Activated CD4-positive, alpha-beta T cell treated with anti-CD3 and anti-CD28 coated beads for 24 hours (primary cell): ENCODE measurements around the gene MEIS2.

Source experiments
- DNase-seq, 2 donors: peaks; one replicate each; pipeline ENCODE4 v3.0.0-alpha.2; 2020; ENCODE audit warnings: low read depth in 2 of 2

MEIS2 gene

GRCh38 chr15:36936613-36937012 lies 163.7 kb downstream of the MEIS2 start:
- no peak for DNase-seq

GRCh38 chr15:36933255-36933990 lies 166.9 kb downstream of the MEIS2 start:
- DNase-seq = no peak

DNA sequence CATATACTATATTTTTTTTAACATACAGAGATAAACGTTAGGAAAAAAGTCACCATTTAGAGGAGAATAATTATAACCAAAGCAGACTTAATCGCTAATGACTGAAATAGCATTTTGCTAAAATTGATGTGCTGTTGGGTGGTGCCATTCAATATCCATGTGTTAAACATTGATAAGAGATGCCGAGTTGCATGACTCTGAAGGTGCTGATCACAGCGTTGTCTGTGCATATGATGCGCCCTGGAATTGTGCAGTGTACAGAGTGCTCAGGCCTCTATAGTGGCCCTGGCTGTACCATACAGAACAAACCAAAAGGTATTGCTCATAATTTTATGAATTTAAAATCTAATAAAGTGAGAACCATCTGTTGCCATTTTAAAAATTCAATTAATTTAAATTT lies 168.3 kb downstream of the MEIS2 start:
- DNase-seq = no peak

GRCh38 chr15:36931434-36931833 lies 168.9 kb downstream of the MEIS2 start:
- no peak for DNase-seq

DNA sequence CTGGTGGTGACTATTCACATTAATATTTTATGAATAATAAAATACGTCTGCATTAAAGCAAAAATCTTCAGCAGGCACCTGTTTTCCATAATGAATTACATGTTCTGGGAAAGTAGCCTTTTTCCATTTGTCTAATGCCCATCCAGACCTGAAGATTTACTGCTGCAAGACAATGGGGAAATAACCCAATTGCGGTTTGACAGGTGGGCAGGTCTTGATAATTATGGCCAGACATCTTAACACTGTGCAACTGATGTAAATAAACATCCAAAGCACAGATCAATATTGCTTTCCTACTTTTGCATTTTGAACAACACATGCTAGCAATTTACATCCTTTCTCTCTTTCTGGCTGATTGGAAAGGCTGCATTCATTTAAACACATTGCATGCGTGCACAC lies 173.9 kb downstream of the MEIS2 start:
- no peak for DNase-seq

DNA sequence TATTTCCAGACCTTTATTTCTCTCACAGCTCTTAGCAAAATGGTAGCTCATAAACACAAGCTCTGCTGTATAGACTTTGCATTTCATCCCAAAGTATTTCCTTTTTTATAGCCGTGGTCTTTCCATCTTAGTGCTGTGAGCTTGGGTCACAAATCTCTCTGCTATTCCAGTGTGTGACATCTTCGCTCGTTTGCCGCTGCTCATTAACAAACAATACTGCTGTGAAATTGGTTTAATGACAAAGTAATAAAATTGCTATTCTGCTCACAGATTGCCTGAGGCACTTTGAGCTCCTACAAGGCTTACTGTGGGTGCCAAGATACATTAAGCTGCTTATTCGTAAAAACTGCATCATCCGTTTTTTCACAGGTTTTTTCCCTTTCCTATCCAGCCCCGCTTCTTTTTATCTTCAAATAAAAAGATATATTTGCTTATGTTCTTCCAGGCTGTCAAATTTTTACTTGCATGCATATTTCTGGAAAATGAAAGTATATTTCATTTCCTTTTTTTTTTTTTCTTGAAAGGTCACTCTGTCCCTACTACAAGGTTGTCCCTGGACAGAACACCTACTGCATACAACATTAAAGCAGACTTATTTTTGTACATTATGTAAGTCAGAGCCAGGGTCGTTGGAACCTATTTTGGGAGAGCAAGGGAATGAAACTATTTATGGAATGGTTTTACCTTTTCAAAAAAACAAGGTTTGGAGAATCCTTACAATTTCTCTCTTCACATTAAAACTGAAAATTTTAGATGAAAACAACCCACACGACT lies 174.5 kb downstream of the MEIS2 start:
- DNase-seq = no peak

DNA sequence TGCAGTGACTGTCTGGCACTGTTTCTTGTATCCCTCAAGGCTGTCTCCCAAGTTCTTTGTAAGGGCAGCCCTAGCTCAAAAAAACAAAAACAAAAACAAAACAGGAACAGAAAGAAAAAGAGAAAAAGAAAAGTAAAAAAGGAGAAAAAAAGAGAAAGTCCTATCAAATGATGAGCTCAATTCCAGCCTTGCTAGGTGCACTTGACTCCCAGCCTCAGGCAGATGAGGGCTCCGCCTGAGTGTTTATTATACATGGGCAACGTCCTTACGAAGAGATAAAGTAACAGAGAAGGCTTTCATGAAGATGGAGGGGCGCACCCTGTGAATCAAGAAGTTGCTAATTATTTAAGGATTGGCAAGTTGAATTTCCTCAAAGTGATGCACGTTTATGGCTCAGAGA lies 175.3 kb downstream of the MEIS2 start:
- DNase-seq = no peak

DNA sequence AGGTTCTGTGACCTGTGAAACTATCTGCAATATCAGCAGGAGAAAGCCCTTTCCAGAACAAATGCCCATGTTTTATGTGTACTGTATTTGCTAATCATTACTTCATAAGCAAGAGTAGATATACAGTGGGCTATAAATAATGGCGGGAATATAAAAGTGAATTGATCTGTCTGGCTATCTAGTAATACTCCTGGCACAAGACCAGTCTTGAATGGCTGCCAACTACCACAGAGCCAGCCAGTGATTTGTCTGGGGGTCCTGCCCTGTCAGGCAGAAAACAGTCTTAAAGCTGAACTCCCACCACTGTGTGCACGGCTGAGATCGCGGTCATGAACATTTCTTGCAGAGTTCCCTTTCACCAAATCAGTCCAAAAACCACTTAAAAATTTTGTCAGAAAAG lies 176.3 kb downstream of the MEIS2 start:
- DNase-seq = no peak

- DNase-seq = no peak
These were observed 178.8 kb downstream of the MEIS2 start for GRCh38 chr15:36921484-36922091.

DNA sequence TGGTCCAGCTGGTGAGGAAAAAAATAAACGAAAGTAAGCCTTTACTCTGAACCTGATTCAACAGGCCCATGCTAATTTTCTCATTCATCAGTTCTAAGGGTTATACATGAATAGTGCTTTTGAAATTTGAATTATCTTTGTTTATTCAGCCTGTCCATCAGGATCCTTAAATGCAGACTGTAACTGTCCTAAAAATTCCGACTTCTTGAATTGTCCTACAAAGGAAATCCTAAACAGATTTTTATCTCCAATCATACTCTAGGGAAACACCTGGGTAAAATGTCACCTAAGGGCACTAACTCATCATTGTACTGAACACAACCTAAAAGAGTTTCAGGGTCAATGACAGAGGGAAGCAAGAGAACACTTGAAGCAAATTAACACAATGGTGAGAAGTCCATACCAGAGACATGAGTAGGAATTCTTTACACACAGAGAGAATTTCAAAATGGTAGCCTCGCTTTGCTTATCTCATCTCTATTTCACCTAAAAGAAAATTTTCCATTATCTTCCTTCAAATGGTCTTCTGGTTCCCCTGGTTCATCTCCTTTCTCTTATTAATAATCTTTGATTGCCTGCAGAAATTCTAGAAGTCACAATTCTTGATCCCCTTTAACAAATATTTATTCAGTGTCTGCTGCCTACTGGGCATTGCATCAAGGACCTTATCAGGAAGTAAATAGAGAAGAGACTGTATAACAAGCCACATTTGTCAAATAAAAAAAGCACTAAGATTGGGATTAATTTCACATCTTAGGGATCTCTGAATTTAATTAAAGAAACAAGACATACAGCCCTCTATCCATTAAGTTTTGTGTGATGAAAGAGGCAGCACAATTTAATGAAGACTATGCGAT lies 182.7 kb downstream of the MEIS2 start:
- DNase-seq = no peak

DNA sequence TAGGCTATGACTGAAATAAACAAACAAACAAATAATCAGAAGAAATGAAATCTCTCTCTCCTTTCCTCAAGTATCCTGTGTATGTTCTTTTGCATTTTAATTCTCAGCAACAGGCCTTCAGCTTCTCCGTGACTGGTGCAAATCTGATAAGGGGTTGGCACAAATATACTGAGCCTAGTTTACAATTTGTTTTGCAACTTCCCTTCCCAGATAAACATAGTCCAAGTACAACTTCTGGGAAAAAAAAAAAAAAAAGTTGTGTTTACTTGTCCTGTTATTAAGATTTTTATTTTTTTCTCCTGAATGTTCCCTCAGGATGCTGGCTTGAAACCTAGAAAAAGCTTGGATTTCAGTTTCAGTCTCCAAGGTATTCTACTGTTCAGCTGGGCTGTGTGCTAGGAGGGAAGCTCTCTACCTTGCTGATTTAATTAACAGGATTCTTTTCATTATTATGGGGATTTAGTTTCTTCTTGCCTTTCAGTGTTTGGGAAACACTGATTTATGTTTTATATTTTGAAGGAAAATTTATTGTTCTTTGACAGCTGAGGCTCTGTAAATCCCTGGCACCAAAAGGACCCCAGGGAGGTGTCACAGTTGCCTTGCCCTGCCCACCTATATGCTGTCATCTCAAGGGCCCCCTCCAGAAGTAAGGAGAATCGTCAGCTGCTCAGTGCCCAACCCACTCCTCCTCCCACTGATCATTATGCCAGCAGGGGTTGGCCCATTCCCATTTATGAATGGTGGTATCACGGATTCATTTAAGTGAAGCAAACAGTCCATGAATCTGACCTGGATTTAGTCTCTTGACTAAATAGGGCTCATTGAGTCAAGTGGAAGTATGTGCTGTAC lies 185.2 kb downstream of the MEIS2 start:
- DNase-seq = no peak

- no peak for DNase-seq
These were observed 185.9 kb downstream of the MEIS2 start for GRCh38 chr15:36914466-36914865.

DNA sequence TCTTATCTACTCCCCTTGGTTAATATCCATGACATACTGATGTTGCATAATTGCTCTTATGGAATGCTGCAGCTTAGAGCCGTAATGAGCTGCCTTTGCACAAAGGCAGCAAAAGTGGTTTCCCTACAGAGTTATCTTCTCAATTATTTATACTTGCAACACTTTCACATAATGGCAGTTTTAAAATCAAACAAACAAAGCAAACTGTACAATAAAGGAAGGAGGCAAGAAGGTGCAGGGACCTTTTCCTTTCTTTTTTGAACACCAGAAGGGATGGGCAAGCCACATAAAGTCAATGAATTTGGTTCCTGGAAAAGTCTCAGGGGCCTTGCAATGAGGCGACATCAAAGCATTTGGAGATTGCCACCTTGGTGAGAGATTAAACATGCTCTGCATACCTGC lies 188.0 kb downstream of the MEIS2 start:
- no peak for DNase-seq

GRCh38 chr15:36911322-36911944 lies 188.9 kb downstream of the MEIS2 start:
- DNase-seq = no peak

DNA sequence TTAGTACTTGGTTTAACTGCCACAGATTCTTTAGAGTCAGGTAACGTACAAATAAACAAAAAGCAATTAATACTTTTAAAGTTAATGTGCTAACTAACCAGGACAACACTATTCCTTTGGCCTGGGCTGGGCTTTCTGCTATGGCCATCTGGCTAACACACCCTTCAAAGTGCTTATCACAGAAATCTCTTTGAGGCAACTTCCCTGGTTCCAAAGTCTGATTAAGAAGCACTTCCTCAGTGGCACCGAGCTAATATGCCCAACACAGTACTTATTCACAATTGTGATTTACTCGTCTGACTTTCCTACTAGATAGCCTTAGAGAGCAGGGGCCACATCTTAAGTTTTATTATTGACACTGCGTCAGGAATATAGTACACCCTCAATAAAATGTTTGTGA lies 191.4 kb downstream of the MEIS2 start:
- DNase-seq = no peak

DNA sequence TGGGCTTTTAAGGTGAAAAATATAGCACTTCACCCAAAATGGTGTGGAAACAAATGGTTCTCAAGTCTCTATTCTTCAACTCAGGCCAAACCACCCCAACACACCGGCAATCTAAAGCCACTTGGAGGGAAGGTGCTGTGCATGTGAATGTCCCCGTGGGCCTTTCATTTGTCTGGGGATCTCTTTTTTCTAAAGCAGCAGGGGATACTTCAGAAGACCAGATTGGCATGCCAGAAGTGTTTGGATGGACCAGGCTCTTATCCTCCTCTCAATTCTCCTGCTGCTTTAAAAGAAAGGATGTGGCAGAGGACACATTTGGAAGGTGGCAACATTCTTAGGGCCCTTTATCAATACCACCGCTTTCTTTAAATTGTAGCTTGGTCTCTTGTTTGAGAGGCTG lies 193.1 kb downstream of the MEIS2 start:
- no peak for DNase-seq

DNA sequence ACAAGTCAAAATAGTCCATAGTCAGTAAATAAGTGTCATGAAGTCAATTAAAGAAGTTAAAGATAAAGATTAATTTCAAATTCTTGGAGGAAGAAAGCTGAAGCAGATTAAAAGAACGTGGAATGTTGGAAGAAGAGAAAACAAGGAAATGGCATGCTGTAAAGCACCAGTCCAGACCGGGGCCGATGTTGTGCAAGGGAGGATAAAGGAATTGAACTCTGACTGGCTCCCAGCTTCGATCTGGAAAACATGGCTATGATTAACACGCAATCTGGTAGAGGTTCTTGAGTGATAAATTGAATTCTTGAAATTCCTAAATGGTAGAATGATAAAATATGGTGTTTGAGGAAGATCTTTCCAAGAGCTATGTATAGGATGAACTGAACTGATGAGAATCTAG lies 194.4 kb downstream of the MEIS2 start:
- DNase-seq = no peak

DNA sequence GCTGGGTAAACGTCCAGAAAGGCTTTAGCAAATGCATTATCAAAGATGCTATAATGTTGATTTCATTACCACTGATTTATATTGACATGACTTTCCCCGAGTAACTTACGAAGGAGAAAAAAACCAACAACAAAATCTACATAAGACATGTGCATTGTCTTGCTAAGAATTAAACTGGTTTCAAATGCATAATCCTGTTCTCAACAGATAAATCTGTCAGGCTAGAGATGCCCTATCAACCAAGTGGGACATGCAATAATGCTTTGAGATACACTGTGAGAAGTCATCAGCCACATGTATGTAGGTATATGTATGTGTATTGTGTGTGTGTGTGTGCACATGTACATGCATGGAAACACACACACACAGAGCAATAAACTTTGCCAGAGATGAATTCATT lies 195.6 kb downstream of the MEIS2 start:
- DNase-seq = no peak

DNA sequence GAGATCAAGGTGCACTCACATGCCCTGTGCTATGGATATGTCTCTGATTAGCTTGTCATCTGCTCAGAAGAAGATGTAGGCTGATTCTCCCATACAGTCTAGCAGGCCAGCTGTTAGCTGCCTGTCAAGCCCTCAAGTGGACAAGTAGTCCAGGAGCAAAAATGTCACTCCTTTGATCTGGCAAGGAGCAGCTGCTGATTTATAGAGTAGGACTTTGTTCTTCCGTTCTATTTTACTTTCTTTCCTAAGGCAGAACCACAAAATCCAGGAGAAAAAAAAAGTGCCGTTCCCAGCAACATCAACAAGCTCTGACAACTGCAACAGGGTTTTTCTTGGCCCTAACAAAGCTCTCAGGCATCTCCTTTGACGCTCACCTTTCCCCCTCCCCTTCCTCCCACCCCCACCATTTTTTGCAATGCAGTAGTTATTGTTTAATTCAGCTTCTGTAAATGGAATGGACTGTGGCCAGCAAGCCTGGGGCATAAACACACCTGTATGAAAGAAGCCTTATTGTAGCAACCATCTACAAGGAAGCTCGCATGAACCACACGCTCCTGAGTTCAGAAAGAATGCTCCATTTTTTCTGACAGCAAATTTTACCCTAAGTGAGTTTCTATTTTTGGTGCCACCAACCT lies 196.3 kb downstream of the MEIS2 start:
- no peak for DNase-seq

DNA sequence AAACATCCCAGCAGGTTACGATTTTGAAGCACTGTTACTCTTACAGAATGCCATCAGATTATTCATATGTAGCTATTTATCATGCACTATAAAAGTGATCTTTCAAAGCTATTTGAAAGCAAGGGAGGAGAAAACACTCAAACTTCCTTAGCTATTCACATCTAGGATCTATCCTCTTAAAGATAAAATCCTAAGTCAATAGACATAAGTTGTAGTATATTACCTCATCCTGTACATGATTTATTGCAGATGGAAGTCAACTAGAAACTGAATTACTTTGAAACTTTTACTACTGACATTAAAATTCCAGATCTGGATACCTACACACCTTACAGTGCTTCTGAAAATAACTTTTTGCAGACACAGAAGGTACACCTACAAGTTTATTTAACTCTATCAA lies 197.2 kb downstream of the MEIS2 start:
- no peak for DNase-seq
